SK-N-MC (cell line): Measurements from ENCODE around the gene IGLON5.

Source experiments
- DNase-seq: peaks from one replicate; pipeline ENCODE4 v3.0.0-alpha.2; 2011; ENCODE audit warnings: low read depth, low spot score
- H3K27ac ChIP-seq: fragments of 200-600 bp; sonication (generic); 2 replicates; pipeline ENCODE4 v1.5.1; 2016; ENCODE audit warnings: mixed run types
- H3K36me3 ChIP-seq: fragments of 200-600 bp; sonication (generic); 2 replicates; pipeline ENCODE4 v1.6.1; 2017; ENCODE audit warnings: antibody characterized with exemption, low read length, mixed read lengths; ENCODE audit not compliant: insufficient read depth
- H3K4me3 ChIP-seq: fragments of 200-600 bp; sonication (generic); 2 replicates; pipeline ENCODE4 v1.5.1; 2016
- H3K9ac ChIP-seq: fragments of 200-600 bp; sonication (generic); 2 replicates; pipeline ENCODE4 v1.8.0; 2017; ENCODE audit warnings: mixed run types, mixed read lengths; ENCODE audit not compliant: insufficient read length
- H3K9me3 ChIP-seq: fragments of 200-600 bp; sonication (generic); 2 replicates; pipeline ENCODE4 v1.6.1; 2017; ENCODE audit warnings: low read depth, mild to moderate bottlenecking, antibody characterized with exemption, low read length, moderate library complexity, mixed read lengths
- EZH2 ChIP-seq: fragments of 200-600 bp; sonication (generic); IDR thresholded peaks from one replicate; pipeline ENCODE4 v1.6.1; 2017; ENCODE audit warnings: antibody characterized with exemption
- FOXP2 ChIP-seq: optimal IDR thresholded peaks from 2 replicates; pipeline ENCODE3; 2011; ENCODE audit warnings: mild to moderate bottlenecking, moderate library complexity; ENCODE audit not compliant: insufficient read depth; ENCODE audit errors: extremely low read length, control extremely low read depth
- POLR2AphosphoS5 ChIP-seq: IDR thresholded peaks from 2 replicates; pipeline ENCODE4 v1.6.1; 2012; ENCODE audit warnings: mild to moderate bottlenecking, low read depth, low read length, borderline replicate concordance

The IGLON5 gene

DNA sequence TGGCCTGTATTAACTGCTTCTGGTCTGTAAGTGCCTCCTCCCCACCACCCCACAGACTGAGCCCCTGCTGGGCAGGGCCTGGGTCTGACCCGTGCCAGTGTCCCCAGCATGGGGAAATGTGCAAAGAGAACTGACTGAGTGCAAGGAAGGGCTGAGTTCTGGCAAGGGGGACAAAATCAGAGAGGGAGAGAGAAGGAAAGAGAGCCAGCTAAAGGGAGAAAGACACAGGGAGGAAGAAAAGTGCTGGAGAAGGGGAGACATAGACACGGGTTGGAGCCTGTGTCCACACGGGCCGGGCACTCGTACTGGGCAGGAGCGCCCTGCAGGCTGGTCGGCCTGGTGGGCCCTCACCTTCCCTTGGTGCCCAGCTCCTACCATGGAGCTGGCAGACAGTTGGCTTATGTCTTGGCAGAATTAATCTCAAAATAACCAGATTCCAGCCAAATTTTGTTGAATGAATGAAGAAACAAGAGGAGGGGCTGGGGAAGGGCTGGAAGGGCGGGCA is 59.8 kb downstream of the IGLON5 start:
- TF ChIP-seq FOXP2 (no peak), EZH2 (no peak), POLR2AphosphoS5 (no peak)
- Histone ChIP-seq H3K9me3 (no peaks in the 10 kb centered on the region), H3K9ac (no peak overlapping the region), H3K4me3 (no peak overlapping the region), H3K36me3 (no peaks in the 10 kb centered on the region), H3K27ac (no peak overlapping the region)
- no peak for DNase-seq

DNA sequence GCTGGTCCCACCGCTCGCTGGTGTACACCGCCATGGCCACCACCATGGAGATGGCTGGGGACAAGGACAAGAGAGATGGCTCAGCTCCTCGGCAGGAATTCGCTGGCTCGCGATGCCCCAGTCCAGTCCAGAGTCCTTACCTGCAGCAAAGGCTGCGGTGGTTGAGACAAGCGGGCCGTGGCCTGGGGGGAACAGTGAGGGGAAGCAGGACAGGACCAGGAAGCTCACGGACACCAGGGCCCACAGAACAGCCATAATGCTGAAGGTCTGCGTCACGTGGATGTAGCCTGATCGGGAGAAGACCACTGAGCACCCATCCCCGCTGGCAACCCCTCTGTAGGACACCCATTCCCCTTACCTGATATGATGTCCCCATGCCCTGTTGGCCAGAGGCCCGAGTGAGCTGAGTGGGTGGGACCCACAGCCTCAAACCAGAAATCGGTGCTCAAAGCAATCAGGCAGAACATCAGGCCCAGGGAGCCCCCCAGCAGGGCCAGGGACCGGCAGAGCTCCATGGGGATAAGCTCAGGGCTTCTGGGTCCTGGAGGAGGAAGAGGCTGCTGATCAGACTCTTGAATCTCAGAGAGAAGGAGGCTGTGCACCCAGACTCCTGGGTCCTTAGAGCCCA is 60.7 kb downstream of the IGLON5 start:
- H3K27ac ChIP-seq, result no peak overlapping the region
- no peak overlapping the region for H3K4me3 ChIP-seq
- TF ChIP-seq FOXP2 (no peak), EZH2 (no peak), POLR2AphosphoS5 (no peak)
- no peaks in the 10 kb centered on the region for H3K36me3 ChIP-seq
- H3K9ac ChIP-seq, result no peak overlapping the region
- no peak for DNase-seq
- H3K9me3 ChIP-seq, result no peaks in the 10 kb centered on the region

DNA sequence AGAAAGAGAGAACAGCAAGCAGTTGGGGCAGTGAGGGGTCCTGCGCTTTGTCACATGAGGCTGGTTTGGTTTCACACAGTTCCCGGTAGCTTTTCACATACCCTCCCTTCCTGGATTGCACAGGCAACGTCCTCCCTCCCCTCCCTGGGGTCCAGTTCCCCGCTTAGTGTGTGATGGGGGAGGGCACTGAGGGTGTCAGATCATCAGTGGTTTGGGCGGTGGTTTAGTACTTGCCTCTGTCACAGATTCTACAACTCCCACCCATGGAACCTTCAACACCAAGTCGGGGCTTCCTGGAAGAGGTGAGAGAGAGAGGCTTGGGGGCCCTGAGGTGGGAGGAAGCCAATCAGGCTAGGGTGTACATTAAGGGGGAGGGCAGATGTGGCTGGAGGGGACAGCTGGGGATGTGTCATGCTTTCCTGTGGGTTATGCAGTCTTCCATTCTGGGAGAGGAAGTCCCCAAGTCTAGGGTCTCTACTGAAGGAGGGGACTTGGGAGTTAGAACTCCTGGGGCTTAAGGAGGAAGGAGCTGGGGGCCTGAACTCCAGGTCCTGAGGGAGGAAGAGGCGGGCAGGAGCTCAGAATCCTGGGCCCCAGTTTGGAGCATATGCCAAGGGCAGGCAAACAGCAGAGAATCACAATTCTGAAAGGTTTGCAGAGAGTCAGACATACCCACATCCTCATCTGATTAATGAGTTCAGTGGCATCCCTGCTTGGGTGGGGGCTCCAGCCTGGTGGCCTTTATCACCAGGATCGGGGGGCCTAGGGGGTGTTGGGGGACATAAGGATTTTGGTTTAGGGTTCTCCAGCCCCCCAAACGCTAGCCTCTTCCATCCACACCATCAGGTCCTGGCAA is 61.4 kb downstream of the IGLON5 start, which contains the start of gene NKG7:
Gene NKG7 (minus strand): TSS at position 6 of the 856 bp plus-strand sequence. CDS start 119 bp downstream, outside the sequence.
- H3K9ac ChIP-seq, result no peak within 1 kb of the TSS
- no peaks in the 10 kb centered on the region for H3K9me3 ChIP-seq
- TF ChIP-seq EZH2 (no peak), FOXP2 (no peak), POLR2AphosphoS5 (no peak)
- no peak for DNase-seq
- no peak within 1 kb of the TSS for H3K4me3 ChIP-seq
- H3K36me3 ChIP-seq, result no peaks in the 10 kb centered on the region
- H3K27ac ChIP-seq, result no peak within 1 kb of the TSS

DNA sequence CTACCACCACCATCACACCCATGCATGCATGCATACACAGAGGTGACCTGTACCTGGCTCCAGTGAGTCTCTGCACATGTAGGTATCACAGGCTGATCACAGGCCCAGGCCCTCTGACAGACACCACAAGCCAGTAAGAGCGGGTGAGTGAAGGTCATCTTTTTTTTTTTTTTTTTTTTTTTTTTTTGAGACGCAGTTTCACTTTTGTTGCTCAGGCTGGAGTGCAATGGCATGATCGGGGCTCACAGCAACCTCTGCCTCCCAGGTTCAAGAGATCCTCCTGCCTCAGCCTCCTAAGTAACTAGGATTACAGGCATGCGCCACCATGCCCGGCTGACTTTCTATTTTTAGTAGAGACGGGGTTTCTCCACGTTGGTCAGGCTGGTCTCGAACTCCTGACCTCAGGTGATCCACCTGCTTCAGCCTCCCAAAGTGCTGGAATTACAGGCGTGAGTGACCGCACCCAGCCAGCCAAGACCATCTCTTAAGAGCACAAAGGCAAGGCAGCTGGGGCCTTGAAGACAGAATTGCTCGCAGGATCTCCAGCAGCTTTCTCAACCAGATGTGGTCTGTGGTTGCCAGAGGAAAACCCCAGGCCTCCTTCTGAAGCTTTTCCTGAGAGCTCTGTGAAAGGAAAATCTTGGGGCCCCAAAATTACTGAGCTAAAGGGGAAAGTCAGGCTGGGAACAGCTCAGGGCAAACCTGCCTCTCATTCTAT is 64.2 kb downstream of the IGLON5 start:
- Histone ChIP-seq H3K9ac (no peak overlapping the region), H3K9me3 (no peaks in the 10 kb centered on the region), H3K36me3 (no peaks in the 10 kb centered on the region), H3K4me3 (no peak overlapping the region), H3K27ac (no peak overlapping the region)
- no peak for DNase-seq
- TF ChIP-seq POLR2AphosphoS5 (no peak), FOXP2 (no peak), EZH2 (no peak)

DNA sequence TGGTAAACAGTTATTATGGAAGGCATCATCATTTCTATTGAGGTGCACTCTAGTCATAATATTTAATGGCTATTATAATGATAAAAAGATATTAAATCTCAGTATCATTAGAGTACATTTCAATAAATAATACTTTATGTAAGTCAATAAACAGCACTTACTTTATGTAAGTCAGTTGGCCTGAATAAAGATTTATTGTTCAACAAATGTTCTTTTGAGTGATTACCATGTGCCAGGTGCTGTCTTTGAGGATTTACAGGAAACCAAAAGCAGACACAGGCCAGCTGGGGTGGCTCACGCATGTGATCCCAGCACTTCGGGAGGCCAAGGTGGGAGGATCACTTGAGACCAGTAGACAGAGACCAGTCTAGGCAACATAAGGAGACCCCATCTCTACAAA is 66.0 kb downstream of the IGLON5 start:
- H3K36me3 ChIP-seq, result no peaks in the 10 kb centered on the region
- H3K9me3 ChIP-seq, result no peaks in the 10 kb centered on the region
- no peak for DNase-seq
- no peak overlapping the region for H3K27ac ChIP-seq
- H3K9ac ChIP-seq, result no peak overlapping the region
- TF ChIP-seq FOXP2 (no peak), EZH2 (no peak), POLR2AphosphoS5 (no peak)
- no peak overlapping the region for H3K4me3 ChIP-seq

DNA sequence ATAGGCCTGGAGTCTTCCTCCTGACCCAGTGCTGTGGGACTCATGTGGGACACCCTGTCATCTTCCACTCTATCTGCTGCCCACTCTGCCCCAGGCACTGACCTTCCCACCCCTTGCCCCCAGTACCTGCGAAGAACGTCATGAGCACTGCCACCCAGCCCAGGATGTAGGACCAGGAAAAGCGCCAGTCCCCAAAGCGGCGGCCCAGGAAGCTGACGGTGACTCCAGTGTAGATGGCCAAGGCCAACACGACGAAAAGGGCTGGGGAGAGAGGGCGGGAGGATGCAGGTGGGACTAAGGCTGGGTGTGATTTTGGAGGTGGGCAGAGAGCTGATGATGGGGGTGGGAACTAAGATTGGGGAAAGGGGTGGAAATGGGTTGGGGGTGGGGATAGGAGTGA is 68.9 kb downstream of the IGLON5 start:
- H3K9ac ChIP-seq, result no peak overlapping the region
- no peak for DNase-seq
- TF ChIP-seq EZH2 (no peak), POLR2AphosphoS5 (no peak), FOXP2 (no peak)
- no peaks in the 10 kb centered on the region for H3K9me3 ChIP-seq
- H3K36me3 ChIP-seq, result no peaks in the 10 kb centered on the region
- no peak overlapping the region for H3K27ac ChIP-seq
- H3K4me3 ChIP-seq, result no peak overlapping the region
